Activated naive CD4-positive, alpha-beta T cell treated with Interleukin-2 at 50 U/mL for 16 hours (primary cell): ENCODE results near the gene ITIH5.

Source experiments
- DNase-seq: peaks from one replicate; pipeline ENCODE4 v3.0.0-alpha.2; 2020

ITIH5 gene

DNA sequence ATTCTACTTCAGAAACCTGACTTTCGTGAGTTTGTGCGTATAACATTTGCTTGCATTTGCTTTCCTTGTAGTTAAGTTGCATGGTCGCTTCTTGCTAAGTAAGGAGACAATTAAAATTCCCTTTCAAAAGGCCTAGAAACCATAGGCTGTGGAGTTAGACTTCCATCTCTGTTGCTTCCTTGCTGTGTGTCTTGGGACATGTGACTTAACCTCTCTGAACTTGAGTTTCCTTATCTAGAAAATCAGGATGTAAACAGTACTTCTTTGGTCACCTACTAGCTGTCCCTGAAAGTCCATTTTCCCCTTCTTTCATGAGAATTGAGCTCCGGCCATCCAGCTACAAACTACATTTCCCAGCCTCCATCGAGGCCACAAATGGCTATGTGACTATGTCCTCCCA is 89.2 kb downstream of the ITIH5 start:
- DNase-seq, result no peak

DNA sequence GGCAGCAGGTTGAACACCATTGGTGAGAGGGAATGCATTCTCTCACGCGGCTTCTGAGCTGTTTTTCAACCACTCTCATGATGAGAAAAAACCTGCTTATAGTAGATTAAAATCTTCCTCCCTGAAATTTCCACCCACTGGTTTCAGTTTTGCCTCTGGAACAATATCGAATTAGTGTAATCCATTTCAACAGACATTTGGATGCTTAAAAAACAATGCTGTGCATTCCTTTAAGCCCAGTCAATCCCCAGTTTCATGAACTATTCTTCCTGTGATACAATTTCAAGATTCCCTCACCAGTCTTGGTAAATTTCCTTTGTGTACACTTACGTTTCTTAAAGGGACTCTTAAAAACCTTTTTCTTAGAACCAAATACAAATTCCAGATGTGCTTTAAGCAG is 89.6 kb downstream of the ITIH5 start:
- no peak for DNase-seq

DNA sequence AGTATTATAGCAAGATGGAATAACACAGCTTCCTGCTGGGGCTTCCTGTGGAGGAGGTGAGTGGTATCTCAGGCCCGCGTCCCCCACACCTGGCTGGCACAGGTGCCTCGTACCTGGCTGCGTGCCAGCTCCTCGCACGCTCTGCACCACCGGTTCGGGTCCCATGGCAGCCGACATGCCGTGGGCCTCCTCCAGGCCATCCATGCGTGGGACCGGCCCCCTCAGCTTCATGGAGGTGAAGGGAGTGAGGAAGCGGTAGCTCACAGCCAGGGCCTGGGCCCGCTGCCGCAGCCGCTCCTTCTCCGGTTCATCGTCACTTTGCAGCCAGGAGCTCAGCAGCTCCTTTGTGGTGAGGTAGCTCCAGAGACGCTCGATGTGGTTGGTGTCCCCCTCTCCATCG is 90.4 kb downstream of the ITIH5 start:
- no peak for DNase-seq

DNA sequence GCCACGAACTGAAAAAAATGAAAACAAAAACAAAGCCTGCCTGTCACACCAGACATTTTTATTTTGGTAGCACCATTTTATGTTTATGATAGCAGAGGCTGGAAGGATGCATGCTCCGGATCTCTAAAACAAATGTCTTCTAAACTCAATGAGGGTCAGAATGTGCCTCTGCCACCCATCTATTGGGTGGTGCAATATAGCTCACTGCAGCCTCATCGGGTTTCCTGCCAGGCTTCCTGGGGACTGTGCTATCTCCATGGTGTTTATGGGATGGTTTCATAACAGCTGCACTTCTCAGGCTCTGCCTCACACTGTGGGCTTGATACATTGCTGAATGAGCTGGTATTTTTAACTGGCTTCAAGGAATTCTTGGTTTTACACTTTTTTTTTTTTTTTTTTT is 94.4 kb downstream of the ITIH5 start:
- DNase-seq, result no peak

DNA sequence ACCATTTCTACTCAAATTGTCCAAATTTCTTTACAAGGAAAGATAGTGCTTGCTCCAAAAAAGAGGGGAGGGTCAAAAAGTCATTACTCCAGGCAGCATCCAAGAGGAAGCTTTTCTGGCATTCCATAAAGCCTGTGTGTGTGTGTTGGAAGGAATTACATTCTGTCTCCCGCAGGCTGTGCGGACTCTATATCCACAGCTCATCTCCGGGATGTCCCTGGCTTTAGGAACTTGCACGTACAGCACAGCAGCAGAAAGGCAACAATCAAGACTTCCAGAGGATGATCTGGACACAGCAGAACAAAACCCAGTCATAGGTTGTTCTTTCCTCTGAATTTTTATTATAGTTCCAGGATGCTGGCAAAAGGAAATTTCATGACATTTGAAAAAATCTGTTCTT is 94.8 kb downstream of the ITIH5 start:
- no peak for DNase-seq

DNA sequence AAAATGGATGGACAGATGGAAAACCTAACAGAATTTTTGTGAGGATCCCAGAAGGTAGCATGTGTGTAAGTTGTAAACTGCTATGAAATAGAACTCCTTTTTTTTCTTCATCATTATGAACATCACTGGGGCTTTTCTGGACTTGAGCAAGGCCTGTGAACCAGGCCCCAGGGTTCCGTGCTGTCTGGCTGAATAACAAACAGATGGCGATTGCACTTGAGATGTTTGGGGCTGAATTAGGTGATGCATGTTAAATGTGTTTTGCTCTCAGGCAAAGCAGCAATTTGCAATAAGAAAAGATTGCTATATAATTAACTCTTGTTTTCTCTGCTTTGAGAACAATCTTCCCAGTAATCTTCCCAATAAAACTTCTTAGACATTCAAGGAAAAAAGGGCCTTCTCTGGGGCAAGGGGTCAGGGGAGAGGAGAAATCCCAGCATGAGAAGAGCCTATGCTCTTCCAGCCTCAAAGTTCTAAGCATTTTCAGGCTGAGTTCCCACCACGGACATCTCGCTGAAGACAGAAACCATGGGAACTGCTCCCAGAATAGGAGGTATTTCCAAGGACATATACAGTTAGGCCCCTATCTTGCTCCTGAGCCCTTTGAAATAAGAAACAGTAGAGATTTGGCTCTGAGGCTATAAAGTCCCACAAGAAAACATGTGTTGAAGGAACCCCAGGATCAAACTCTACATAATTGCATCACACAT is 98.7 kb downstream of the ITIH5 start:
- no peak for DNase-seq

DNA sequence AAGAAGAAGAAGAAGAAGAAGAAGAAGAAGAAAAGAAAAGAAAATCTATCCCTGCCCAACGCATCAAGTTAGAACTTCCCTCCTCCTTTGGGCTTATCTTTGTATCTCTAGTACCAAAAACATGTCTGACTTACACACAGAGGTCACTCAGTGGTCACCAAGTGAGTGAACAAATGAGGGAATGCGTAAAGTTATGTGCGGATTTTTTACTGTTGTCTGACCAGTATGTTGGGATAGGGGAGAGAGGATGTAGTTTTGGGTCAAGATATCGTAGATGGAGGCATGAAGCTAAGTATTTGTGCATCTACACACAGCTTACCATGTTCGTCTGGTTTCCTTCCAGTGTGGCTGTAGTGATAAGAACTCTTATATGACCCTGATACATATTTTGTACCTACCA is 99.9 kb downstream of the ITIH5 start:
- no peak for DNase-seq

DNA sequence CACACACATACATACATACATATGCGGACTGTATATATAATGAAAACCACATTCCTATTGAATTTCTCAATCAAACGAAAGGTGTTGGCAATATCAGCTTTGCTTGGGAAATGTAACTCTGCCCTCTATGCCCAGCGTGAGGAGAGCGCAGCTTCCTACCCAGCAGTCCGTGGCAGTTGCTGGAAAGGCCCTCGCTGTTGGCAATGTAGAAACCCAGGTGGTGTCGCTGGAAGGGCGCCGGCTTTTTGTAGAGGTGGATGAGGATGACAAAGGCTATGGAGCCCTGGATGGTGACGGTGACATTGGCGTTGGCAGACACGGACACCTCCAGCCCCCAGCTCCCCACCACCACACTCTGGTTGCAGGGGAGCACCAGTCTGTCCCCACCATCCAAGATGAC is 100.9 kb downstream of the ITIH5 start:
- no peak for DNase-seq

DNA sequence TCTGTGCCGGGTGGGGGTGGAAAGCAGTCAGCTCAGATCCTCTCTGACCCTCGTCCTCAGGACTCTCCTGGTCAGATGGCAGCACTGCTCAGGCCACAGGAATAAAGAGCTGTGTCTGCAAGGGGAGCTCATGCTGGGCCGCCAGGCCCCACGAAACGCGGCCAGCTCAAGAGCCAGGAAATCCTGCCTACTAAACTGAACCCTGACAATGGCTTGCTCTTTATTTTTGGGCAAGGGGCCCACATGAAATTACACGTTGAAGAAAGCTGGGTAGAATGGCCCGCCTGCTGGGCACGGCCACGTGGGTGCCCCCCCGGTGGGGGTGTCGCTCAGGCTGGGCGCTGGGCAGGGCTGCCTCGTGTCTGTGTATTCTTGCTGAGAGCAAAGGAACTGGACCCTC is 103.0 kb downstream of the ITIH5 start:
- no peak for DNase-seq

DNA sequence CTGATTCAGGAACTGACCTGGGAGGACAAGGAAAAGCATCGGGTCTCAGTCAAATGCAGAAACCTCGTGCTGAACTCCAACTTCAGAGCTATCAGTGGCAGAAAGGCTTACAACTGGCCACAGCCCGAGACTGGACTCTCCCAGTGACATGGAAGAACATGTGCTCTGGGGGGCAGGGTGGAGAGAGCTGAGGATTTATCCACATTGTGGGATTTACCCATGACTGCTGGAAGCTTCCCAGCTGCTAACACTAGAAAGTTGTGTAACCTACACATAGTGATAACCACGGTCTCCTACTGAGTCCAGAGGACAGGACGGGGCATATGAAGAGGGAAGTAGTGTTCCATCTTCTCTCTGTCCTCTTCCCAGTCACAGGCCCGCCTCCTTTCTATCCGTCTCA is 103.4 kb downstream of the ITIH5 start:
- no peak for DNase-seq

DNA sequence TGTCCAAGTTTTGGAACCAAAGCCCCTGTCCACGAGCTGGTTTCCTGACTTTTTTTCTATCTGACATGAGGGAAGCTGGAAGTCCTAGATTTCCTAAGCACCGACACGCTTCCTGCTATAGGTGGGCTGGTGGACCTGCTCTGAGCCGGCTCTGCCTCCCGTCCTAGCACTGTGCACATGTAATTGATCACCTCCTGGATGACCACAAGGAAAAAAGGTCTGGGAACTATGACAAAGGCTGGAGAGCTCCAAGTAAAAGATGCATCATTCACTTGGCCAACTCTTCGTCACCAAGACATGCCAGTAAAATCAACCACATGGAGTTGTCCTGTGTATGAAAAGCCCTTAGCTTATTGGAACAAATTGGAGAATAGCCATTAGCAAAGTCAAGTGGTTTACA is 104.8 kb downstream of the ITIH5 start:
- DNase-seq, result no peak

DNA sequence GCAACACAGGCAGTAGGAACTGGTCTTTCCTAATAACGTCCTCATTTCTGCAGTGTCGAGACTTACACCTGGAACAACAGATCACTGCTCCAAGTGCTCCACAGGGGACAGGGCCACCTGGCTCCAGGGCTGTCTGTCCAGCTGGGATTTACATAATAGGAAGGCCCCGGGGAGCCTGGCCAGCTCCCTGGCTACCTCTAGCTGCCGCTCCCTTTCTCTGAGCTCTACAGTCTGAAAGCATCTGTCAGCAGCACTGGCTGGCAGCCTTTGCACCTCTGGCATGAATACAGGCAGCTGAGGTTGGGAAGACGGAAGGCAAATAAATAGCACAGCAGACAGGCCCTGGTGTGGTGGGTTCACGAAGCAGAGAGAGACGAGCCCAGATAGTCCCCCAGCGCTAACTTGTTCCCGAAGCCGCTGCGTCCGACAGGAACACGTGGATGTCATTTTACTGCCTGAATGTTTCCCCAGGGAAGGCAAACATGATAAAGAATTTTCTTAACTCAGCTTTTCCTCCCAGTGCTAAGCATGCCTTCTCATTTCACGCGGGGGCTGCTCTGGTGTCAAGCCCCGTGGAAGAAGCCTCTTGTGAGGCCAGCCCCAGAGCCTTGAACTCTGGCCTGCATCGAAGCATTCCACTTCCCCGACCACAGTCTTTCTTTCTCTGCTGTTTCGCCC is 105.4 kb downstream of the ITIH5 start:
- no peak for DNase-seq

DNA sequence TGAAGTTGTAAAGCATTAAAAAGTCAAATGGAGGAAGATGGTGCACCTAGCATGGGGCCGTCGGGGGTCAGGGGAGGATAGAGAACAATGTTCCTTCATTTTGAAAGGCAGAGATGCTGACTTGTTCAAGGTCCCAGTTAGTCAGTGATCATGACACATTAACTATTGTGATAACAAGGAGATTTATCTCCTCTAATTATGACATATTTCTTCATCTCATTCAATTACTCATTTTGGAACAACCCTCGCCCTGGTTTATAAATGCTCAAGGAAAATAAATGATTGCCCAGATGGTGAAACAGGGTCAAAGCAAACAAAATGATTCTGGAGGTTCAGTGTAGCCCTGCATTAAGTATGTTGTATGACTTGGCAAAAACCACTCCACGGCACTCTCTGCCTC is 106.2 kb downstream of the ITIH5 start:
- DNase-seq, result no peak

DNA sequence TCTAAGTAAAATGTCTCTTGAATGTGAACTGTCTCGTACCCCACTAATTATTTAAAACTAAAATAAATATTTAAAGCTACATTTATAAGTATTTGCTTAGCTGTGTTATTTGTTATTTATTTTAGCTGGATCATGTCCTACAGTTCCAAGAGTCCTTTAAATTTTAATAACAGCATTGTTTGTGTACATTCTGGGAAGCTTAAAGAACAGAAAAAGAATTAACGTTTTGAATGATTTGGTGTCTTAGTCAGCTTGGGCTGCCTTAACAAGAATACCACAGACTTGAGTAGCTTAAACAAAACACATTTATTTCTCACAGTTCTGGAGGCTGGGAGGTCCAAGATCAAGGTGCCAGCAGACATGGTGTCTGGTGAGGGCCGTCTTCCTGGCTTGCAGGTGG is 107.4 kb downstream of the ITIH5 start:
- DNase-seq, result no peak

DNA sequence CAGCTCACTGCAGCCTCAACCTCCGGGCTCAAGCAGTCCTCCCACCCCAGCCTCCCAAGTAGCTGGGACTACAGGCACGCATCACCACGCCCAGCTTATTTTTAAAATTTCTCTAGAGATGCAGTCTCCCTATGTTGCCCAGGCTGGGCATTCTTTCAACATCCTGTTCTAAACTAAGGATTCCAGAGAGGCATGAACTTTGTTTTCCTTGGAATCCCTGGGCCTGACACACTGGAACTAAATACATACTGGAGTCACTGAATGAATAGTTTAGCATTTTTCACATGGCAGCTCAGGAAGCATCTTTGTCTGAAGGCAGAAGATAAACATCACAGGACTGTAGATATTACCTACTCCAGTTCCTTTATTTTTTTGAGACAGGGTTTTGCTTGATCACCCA is 108.7 kb downstream of the ITIH5 start:
- no peak for DNase-seq

DNA sequence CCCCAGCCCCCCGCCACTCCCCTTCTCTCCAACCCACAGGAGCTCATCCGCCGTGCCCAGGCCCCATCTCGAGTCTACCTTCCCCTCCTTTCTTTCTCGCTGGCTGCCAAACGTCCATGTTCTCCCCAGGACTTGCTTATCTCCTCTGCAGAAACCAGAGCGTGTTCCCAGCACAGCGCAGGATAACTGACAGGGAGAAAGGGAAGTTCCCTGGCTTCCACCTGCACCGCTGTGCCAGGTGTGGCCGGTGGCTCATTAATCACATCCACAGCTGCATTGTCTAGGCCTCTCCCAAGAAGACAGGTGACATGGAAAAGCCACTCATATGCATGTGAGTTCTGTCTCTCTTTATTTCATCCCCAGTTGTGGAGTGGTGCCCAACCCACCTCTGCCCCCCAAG is 113.2 kb downstream of the ITIH5 start:
- no peak for DNase-seq

DNA sequence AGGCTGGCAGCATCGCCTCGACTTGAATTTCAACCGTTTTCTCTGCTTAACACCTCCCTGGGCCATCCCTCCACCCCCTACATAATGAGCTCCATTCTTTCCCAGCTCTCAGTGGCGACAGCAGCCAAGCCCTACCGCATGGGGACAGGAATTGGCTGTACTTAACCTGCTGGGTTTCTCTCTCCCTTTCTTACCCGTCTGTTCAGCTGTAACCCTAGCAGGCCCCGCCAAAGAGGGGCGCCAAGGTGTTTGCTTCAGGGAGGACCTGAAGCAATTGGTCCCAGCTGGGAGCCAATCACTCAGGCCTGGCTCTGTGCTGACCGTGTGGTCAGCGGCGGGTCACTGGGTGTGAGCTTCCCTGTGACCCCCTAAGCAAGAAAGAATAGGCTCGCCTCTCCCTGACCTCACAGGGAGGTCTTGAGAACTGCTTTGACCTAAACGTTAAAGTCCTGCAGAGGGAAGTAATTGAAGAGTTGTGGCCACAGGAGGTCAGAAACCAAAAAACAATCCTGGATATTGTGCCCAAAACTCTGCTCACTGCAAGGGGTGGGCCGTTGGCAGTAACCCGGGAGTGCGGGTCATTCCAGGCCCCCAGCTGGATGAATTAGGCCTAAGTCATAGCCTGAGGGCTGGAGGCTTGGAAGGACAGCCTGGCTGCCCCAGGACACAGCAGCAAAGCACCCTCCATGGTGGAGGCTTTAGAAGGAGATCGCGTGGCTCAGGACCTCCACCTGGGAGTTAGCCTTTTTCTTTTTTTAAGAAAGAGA is 114.6 kb downstream of the ITIH5 start:
- no peak for DNase-seq

DNA sequence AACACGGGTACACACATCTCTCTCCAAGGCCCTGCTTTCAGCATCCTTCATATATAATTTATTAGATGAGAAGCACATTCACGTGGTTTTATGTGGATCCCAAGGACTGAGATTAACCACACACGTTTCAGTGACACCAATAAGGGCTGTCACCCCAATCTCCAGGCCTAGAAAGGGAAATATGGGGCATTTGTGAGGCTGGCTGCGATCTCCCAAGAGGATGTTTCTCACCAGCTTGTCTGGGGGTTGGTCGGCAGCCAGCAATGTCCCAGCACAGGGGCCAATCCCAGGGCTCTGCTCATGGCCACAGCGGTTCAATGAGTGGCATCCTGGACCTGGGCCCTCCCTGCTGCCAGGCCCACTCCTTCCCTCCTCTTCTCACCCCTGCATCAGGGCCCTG is 115.5 kb downstream of the ITIH5 start:
- DNase-seq, result no peak

DNA sequence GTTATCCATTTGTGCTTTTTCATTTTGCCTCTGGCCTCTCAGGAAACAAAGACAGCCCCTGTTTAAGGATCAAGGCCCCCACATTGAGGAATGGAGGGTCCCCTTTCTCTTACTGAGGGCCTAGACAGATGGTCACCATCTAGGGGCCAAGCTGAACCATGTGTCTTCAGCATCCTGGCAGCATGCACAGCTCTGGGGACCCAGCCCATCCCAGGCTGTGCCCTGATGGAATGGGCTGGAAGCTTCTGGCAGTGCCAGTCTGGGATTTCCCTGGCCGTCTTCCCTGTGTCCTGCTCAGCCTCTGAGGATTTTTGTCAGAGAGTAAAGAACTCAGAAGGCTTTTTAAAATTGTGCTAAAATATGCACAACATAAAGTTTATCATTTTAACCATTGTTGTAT is 116.8 kb downstream of the ITIH5 start:
- DNase-seq, result no peak

DNA sequence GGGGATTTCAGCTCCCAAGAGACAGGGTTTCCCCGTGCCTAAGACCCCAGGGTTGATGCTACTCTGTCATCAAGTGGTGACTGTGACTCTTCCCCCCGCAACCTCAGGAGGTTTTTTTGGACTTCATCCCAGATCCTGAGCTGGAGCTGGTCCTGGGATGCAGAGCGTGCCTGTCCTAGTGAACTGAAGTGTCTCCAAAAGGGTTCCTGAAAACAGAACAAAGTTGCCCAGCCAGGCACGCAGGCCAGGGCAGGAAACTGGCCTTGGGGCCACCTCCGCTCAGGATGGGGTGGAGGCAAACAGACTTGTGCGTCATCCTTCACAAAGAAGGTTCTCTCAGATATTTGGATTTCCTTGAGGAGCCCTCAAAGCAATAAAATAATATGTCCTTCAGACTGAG is 118.9 kb downstream of the ITIH5 start:
- no peak for DNase-seq

DNA sequence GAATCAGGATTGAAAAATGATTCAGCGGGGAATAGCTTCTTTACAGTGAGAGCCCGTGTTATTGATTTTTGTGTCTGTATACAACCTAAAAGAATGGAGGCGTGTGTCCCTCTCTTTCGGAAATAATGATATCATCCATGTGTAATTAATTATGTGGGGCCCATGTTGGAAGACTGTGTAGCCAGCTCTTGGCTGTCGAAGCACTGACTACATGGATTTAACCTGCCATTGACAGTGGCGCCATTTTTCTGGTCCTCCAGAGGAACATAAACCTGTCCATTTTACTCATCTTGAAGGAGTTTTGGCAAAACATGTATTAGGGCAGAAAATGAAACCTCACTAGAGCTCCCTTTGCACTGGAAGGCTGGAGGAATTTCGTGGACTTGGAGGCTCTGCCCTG is 119.6 kb downstream of the ITIH5 start:
- DNase-seq, result no peak

DNA sequence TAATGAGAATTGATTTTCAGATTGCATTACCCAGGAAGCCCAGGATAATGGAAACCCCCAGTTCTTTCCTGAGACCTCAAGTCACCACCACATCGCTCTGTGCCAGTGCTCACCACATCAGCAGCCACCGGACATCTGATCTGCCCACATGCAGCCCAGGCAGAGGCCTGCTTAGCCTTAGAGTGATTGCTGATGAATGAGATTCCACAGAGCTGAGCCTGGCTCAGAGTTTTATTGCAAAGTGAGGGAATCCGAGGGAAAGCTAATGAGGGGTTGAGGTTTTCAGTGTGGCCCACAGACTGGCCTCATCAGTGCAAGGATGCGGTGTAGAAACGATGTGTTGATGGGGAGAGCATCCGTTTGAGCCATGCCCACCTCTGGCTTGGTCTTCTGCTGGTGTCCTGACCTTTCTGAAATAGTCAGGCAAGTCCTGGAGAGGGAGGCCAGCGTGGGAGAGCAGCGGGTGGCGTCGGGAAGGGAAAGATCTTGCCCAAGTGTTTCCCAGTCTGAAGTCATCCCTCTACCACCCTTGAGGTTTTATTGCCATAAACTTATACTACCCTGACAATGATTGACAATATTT is 120.3 kb downstream of the ITIH5 start:
- no peak for DNase-seq

DNA sequence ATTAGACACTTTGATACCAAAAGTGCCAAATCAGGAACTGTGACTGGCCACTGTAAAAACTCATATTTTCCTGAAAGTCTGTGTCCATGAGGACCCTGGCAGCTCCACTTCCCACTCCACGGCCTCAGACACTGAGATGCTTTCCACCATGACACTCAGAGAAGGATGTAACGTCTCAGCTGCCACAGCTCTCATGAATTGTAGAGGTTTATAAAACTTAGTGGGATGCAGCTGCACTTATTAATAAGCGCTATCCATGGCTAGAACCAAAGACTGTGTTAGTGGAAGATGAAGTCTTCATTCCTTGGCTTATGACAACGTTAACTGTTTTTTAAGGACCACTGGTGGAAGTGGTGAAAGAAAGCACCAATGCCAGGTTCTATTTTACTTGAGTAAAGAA is 121.0 kb downstream of the ITIH5 start:
- no peak for DNase-seq

DNA sequence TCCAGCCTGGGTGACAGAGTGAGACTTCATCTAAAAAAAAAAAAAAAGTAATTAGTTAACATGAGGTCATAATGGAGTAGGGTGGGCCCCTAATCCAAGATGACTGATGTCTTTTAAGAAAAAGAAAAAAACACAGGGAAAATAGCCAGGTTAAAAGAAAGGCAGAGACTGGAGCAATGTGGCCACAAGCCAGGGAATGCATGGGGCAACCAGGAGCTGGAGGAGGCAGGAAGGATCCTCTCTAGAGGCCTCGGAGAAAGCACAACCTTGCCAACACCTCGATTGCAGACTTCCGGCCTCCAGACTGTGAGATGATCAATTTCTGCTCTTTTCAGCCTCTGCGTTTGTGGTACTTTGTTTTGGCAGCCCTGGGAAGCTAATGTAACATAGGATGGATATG is 121.5 kb downstream of the ITIH5 start:
- no peak for DNase-seq
